Measurements from ENCODE around the gene PIM2.

The PIM2 gene

DNA sequence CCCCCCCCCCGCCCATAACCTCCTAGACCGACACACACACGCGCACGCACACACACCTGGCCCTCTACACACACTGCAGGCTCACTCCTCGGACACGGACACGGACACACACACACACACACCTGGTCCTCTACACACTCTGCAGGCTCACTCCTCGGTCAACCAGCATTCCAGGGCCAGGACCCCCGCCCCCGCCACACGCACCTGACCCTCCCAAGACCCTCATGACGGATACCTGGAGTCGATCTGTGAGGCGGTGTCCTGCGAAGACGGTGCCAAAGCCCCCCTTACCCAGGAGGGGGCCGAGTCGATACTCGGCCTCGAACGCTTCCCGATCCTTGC lies 552 bp downstream of the PIM2 start:
- H3K4me3 ChIP-seq (ENCODE audit: low read depth, low read length) = peak overlapping the region; percentile 87
- H3K27me3 ChIP-seq (ENCODE audit: insufficient read depth, low read length) = no peaks in the 10 kb centered on the region
- H3K4me1 ChIP-seq (ENCODE audit: control insufficient read depth, insufficient read depth, low read length, unreplicated experiment) = peaks cover 10% of the 10 kb centered on the region
- no peak overlapping the region for H2AFZ ChIP-seq (ENCODE audit: low read length, unreplicated experiment)
- no peaks in the 10 kb centered on the region for H3K36me3 ChIP-seq (ENCODE audit: insufficient read depth, low read length)
- H3K27ac ChIP-seq (ENCODE audit: low read depth, low read length) = no peak overlapping the region
- no peaks in the 10 kb centered on the region for H3K79me2 ChIP-seq (ENCODE audit: control insufficient read depth, insufficient read depth, low read length, unreplicated experiment)

DNA sequence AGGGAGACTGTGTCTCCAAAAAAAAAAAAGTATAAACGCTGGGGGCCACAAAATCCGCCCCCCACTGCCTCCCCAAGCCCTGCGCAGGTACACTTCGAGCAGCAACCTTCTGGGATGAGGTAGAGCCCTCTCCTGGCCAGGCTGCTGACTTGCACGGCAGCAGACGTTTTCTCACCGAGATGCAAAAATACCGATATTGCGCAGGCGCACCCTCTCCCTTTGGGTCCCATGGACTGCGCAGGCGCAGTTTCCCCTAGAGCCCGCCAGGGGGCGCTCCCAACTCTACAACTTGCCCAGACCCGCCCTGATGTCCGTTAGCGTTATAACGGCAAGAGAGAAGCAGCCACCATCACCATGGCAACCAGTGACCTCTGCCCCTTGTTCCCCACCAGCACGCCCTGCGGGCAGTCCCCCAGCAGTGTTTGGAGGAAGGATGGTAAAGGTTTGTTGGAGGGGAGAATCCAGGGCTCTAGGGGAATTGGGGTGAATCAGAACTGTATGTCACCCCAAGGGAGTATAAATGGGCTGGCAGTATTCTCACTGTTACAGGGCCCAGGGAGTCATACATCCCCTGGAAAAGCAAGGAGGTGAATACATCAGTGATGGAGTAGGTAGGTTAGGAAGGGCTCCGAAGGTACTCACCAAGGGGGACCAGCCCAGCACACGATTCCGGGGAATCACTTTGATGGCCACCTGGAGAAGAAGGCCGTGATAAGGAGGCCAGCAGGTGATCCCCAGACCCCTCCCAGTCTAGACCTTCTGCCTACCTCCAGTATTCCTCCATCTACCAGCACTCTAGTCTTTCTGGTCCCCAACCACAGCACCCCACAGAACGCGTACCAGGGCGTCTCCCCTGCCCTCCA lies 1.5 kb downstream of the PIM2 start:
- peaks cover 10% of the 10 kb centered on the region for H3K4me1 ChIP-seq (ENCODE audit: control insufficient read depth, insufficient read depth, low read length, unreplicated experiment)
- no peaks in the 10 kb centered on the region for H3K27me3 ChIP-seq (ENCODE audit: insufficient read depth, low read length)
- no peak overlapping the region for H3K27ac ChIP-seq (ENCODE audit: low read depth, low read length)
- peak overlapping the region; percentile 87 for H3K4me3 ChIP-seq (ENCODE audit: low read depth, low read length)
- no peak overlapping the region for H2AFZ ChIP-seq (ENCODE audit: low read length, unreplicated experiment)
- H3K36me3 ChIP-seq (ENCODE audit: insufficient read depth, low read length) = no peaks in the 10 kb centered on the region
- no peaks in the 10 kb centered on the region for H3K79me2 ChIP-seq (ENCODE audit: control insufficient read depth, insufficient read depth, low read length, unreplicated experiment)

DNA sequence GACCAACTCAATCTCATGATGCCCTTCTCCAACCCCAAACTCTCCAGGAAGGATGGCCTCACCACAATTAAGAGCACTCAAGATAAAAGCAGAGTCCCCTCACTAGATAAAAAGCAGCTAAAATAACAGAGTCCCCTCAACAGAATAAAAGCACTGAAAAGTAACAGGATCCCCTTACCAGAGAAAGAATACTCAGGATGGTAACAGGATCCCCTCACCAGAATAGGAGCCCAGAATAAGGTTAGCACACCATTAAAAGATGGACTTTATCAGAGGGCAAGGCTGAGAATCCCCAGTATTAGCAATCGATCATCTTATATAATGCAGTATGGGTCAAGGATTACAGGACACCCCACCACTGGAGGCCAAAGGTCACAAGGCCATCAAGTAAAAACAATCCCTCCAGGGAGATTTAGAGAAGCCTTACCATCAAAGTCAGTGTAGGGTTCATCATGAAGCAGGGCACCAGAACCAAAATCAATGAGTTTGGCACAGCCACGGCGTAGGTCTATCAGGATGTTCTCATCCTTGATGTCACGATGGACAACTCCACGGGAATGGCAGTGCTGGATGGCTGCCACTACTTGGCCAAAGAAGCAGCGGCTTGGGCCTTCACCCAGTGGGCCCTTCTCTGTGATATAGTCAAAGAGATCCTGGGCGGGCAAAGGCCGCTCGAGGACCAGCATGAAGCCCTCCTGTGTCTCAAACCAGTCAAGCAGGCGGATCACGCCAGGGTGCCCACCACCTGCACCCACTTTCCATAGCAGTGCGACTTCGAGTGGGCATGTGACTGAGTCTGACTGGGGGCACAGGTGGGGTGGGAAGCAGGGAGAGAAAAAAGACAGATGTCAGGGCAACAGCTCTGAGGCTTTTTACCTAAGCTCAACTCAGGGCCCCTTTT lies 4.0 kb downstream of the PIM2 start:
- no peaks in the 10 kb centered on the region for H3K27me3 ChIP-seq (ENCODE audit: insufficient read depth, low read length)
- peaks cover 7% of the 10 kb centered on the region for H3K4me1 ChIP-seq (ENCODE audit: control insufficient read depth, insufficient read depth, low read length, unreplicated experiment)
- H3K36me3 ChIP-seq (ENCODE audit: insufficient read depth, low read length) = no peaks in the 10 kb centered on the region
- no peak overlapping the region for H2AFZ ChIP-seq (ENCODE audit: low read length, unreplicated experiment)
- peaks cover 16% of the 10 kb centered on the region for H3K79me2 ChIP-seq (ENCODE audit: control insufficient read depth, insufficient read depth, low read length, unreplicated experiment)
- H3K4me3 ChIP-seq (ENCODE audit: low read depth, low read length) = no peak overlapping the region
- H3K27ac ChIP-seq (ENCODE audit: low read depth, low read length) = no peak overlapping the region

GRCh38 chrX:48913605-48914366 lies 5.0 kb downstream of the PIM2 start:
- no peak overlapping the region for H3K27ac ChIP-seq (ENCODE audit: low read depth, low read length)
- peaks cover 25% of the 10 kb centered on the region for H3K79me2 ChIP-seq (ENCODE audit: control insufficient read depth, insufficient read depth, low read length, unreplicated experiment)
- no peaks in the 10 kb centered on the region for H3K27me3 ChIP-seq (ENCODE audit: insufficient read depth, low read length)
- no peak overlapping the region for H3K4me3 ChIP-seq (ENCODE audit: low read depth, low read length)
- no peaks in the 10 kb centered on the region for H3K4me1 ChIP-seq (ENCODE audit: control insufficient read depth, insufficient read depth, low read length, unreplicated experiment)
- H2AFZ ChIP-seq (ENCODE audit: low read length, unreplicated experiment) = no peak overlapping the region
- no peaks in the 10 kb centered on the region for H3K36me3 ChIP-seq (ENCODE audit: insufficient read depth, low read length)

- H2AFZ ChIP-seq (ENCODE audit: low read length, unreplicated experiment) = peak within 1 kb of the TSS; percentile 67
These were observed 7.2 kb downstream of the PIM2 start, which contains the start of gene SLC35A2 for GRCh38 chrX:48911412-48912182. Gene SLC35A2 (minus strand): TSS chrX:48911646. CDS start chrX:48911636, 10 bp downstream.

DNA sequence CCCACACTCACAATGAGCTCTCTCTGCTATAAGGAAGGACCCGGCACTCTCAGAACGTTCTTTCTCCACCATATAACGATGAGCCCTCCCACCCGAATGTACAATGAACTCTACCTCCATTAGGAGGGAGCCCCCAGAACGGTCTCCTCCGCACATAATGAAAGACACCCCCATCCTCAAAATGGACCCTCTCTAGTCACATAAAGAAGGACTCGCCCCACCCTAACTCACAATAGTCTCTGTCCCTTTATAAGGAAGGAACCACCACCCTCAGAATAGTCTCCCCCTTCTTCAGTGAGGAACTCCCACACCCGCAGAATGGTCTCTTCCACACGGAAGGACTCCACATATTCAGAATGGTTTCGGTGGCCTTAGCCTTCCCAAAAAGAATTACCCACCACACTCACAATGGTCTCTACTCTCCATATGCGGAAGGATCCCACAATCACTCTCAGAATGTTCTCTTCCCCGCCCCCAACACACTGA lies 7.9 kb downstream of the PIM2 start:
- Histone ChIP-seq H3K27me3 (ENCODE audit: insufficient read depth, low read length) (no peaks in the 10 kb centered on the region), H2AFZ (ENCODE audit: low read length, unreplicated experiment) (peak overlapping the region; percentile 67), H3K27ac (ENCODE audit: low read depth, low read length) (peak overlapping the region; percentile 52; the same call in 1 of the 2 replicates), H3K79me2 (ENCODE audit: control insufficient read depth, insufficient read depth, low read length, unreplicated experiment) (peaks cover 28% of the 10 kb centered on the region), H3K36me3 (ENCODE audit: insufficient read depth, low read length) (no peaks in the 10 kb centered on the region), H3K4me1 (ENCODE audit: control insufficient read depth, insufficient read depth, low read length, unreplicated experiment) (no peaks in the 10 kb centered on the region), H3K4me3 (ENCODE audit: low read depth, low read length) (peak overlapping the region; percentile 85)

More at GRCh38 chrX:48911412-48912182, 7.2 kb downstream of the PIM2 start, which contains the start of gene SLC35A2:
- H3K79me2 ChIP-seq (ENCODE audit: control insufficient read depth, insufficient read depth, low read length, unreplicated experiment) = peaks cover 28% of the 10 kb centered on the region
- H3K4me1 ChIP-seq (ENCODE audit: control insufficient read depth, insufficient read depth, low read length, unreplicated experiment) = no peaks in the 10 kb centered on the region
- peak within 1 kb of the TSS; percentile 85 for H3K4me3 ChIP-seq (ENCODE audit: low read depth, low read length)
- peak within 1 kb of the TSS; percentile 52 for H3K27ac ChIP-seq (ENCODE audit: low read depth, low read length)
- no peaks in the 10 kb centered on the region for H3K27me3 ChIP-seq (ENCODE audit: insufficient read depth, low read length)
- H3K36me3 ChIP-seq (ENCODE audit: insufficient read depth, low read length) = no peaks in the 10 kb centered on the region

DNA sequence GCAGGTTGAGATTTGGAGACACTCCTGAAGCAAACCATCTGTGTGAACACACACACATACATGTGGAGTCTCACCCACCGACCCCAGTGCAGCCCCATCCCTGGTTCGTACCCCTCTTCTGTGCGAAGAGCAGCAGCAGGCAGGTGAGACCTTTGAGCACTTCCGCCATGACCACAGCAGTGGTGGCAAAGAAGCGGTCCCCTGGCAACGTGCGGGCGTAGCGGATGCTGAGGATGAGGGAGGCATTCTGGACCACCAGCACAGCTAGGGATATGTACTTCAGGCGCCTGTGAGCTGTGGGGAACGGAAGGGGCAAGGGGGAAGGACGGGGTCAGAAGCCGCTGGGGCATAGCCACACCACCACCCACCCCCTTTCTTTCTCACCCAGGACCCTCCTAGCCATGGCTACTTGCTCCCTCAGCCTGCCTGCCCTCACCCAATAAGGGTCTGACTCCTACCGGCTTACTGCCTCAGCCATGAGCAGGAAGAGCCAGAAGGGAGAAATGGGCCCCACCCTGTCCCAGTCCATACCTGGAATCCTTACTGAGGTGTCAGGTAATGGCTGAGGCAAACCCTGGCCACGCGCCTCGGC lies 9.0 kb downstream of the PIM2 start:
- peaks cover 28% of the 10 kb centered on the region for H3K79me2 ChIP-seq (ENCODE audit: control insufficient read depth, insufficient read depth, low read length, unreplicated experiment)
- H2AFZ ChIP-seq (ENCODE audit: low read length, unreplicated experiment) = no peak overlapping the region
- H3K27ac ChIP-seq (ENCODE audit: low read depth, low read length) = no peak overlapping the region
- H3K27me3 ChIP-seq (ENCODE audit: insufficient read depth, low read length) = no peaks in the 10 kb centered on the region
- no peaks in the 10 kb centered on the region for H3K36me3 ChIP-seq (ENCODE audit: insufficient read depth, low read length)
- no peaks in the 10 kb centered on the region for H3K4me1 ChIP-seq (ENCODE audit: control insufficient read depth, insufficient read depth, low read length, unreplicated experiment)
- H3K4me3 ChIP-seq (ENCODE audit: low read depth, low read length) = peak overlapping the region; percentile 85; the same call in 1 of the 2 replicates

DNA sequence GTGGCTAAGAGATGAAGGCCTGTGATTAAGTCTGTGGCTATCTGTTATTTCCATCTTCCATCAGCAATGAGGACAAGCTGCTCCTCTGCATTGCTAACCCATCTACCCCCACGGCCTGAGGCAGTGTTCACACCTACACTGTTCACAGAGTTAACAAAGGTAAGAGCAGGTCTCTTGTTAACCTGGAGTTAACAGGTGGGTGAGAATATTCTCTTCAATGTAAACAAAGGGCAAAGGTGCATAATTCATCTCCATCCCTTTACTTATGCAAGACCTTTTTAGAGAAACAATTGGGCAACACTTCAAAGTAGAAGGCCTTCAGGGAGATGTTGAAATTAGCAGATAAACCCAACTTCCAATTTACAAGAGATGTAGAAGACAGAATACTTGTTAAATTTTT lies 10.2 kb downstream of the PIM2 start:
- Histone ChIP-seq H3K36me3 (ENCODE audit: insufficient read depth, low read length) (no peaks in the 10 kb centered on the region), H2AFZ (ENCODE audit: low read length, unreplicated experiment) (no peak overlapping the region), H3K27me3 (ENCODE audit: insufficient read depth, low read length) (no peaks in the 10 kb centered on the region), H3K27ac (ENCODE audit: low read depth, low read length) (no peak overlapping the region), H3K4me1 (ENCODE audit: control insufficient read depth, insufficient read depth, low read length, unreplicated experiment) (no peaks in the 10 kb centered on the region), H3K4me3 (ENCODE audit: low read depth, low read length) (no peak overlapping the region), H3K79me2 (ENCODE audit: control insufficient read depth, insufficient read depth, low read length, unreplicated experiment) (peaks cover 28% of the 10 kb centered on the region)

DNA sequence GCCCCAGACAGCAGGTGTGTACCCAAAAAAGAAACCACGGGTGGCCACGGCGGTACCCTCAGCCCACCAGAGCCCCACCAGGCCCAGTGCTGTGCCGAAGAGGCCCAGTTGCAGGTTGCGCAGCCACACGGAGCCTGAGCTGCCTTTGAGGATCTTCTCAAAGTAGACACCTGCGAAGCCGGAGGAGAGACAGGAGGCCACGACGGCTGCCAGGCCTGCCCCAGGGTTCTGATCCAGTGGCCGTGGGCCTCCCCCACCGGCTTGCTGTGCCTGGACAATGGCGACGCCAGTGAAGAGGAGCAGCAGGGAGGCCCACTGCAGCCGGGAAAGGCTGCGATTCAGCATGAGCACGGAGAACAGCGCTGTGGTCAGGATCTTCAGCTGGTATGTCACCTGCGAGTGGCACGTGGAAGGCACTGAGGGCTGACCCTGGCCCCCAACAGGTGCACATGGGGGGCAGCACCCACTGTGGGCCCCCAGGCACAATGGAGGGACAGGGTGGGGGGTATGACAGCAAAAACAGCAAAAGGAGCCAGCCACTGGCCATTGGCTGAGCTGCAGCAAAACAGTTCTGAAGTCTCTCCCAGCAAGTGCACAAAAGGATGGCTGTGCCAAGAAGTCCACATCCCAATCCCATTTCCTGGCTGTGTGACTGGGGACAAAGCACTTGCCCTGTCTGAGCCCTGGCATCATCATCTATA lies 13.6 kb downstream of the PIM2 start:
- Histone ChIP-seq H3K27me3 (ENCODE audit: insufficient read depth, low read length) (no peaks in the 10 kb centered on the region), H3K4me1 (ENCODE audit: control insufficient read depth, insufficient read depth, low read length, unreplicated experiment) (no peaks in the 10 kb centered on the region), H3K79me2 (ENCODE audit: control insufficient read depth, insufficient read depth, low read length, unreplicated experiment) (peaks cover 22% of the 10 kb centered on the region), H3K27ac (ENCODE audit: low read depth, low read length) (no peak overlapping the region), H3K36me3 (ENCODE audit: insufficient read depth, low read length) (no peaks in the 10 kb centered on the region), H2AFZ (ENCODE audit: low read length, unreplicated experiment) (no peak overlapping the region), H3K4me3 (ENCODE audit: low read depth, low read length) (no peak overlapping the region)
